HG02973 (cell line): Measurements from ENCODE around the gene EDRF1.
"Not testable (repeated sequence)": the region's sequence is repeated elsewhere in the genome, so short reads cannot be mapped to it uniquely, and the experiment has no call there.

ENCODE experiments used
- ATAC-seq: cut with Tn5 transposase; IDR thresholded peaks from one replicate; pipeline ENCODE4 v1.9.1; 2021; ENCODE audit warnings: moderate library complexity; ENCODE audit not compliant: unreplicated experiment

The EDRF1 gene, protein sequence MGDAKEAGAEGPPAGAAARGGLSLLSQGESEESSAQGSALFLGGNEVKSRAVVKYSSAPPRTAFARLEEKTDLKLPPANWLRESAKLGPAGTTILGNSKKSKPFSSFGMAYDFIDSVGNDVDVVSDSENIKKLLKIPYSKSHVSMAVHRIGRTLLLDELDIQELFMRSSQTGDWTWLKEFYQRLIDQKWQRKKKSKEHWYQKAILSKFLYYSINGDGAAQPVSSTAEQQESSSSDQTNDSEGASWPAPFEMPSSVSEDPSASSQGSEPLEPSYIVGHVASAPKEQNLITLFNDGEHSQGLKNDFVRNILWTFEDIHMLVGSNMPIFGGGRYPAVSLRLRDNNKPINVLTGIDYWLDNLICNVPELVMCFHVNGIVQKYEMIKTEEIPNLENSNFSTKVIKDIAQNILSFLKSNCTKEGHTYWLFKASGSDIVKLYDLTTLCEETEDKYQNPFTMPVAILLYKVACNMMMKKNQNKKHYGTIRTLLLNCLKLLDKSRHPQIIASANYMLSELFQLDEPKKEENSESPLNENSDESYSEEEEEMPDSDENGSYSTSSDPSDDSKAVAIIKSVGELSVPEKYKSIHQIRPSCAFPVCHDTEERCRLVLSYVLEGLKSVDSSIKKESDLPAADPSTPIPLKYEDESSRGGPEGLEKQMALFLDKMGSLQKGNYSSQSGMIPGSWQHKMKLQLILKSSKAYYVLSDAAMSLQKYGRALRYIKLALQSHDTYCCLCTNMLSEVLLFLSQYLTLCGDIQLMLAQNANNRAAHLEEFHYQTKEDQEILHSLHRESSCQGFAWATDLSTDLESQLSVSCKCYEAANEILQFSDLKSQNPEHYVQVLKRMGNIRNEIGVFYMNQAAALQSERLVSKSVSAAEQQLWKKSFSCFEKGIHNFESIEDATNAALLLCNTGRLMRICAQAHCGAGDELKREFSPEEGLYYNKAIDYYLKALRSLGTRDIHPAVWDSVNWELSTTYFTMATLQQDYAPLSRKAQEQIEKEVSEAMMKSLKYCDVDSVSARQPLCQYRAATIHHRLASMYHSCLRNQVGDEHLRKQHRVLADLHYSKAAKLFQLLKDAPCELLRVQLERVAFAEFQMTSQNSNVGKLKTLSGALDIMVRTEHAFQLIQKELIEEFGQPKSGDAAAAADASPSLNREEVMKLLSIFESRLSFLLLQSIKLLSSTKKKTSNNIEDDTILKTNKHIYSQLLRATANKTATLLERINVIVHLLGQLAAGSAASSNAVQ

DNA sequence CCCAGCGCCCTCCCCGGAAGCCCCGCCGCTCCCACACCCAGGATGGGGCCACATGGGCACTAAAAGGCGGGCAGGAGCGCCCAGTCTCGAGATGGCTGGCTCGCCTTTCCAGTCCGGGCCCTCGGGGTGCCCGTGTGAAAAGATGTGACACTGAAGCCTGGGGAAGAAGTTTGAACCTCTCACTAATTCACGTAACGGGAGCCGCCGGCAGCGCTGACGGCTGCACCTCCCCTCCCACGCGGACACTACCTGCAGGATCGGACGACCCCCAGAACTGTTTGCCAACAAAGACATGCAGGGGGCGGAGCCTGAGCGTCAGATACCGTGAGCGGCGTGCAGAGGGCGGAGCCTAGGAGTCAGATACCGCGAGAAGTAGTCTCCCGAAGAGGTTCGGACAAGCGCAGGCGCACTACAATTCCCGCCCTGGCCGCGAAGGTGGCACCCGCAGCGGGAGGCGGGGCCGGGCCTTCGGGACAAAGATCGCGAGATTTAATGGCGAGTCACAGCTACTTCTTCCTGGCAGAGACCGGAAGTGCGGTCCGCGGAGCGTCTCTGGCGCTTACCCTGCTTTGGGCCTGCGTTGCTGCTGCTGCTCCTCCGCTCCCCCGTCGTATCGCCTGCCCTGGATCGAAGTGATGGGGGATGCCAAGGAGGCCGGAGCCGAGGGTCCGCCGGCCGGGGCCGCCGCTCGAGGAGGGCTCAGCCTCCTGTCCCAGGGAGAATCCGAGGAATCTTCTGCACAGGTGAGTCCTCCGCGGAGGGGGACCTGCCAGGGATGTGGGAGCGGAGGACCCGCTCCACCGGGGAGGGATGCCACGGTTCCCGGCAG lies at the start of gene EDRF1:
Gene EDRF1, plus strand, starts transcription at position 537 of the 829 bp plus-strand sequence. Its CDS starts 99 bp downstream, at position 636.
- peak; percentile 93 for ATAC-seq

DNA sequence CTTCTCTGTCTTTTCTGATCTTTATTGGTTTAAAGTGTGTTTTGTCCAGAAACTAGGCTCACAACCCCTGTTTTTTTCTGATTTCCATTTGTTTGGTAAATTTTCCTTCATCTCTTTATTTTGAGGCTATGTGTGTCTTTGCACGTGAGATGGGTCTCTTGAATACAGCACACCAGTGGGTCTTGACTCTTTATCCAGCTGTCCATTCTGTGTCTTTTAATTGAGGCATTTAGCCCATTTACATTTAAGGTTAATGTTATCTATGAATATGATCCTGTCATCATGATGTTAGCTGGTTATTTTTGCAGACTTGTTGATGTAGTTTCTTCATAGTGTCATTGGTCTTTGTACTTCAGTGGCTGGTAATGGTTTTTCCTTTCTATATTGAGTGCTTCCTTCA lies 46.6 kb upstream of the EDRF1 start:
- no peak for ATAC-seq

DNA sequence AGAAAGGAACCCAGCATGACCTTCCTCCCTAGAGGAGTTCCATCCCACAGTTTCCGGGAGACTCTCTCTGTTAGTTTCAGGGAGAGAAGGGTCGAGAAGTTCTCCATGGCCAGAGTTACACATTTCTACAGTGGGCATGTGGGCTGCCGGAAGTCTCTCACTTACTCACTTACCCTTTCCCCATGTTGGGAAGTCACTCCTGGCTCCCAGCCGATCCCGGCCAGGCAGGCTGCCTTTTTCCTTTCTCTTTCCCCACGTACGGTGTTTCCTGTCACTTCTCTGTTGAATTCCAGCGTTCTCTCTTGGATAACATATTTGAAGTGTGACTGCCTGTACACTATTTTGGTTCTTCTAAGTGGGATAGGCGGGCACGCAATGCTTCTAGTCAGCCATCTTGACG lies 40.1 kb upstream of the EDRF1 start:
- ATAC-seq, result no peak

DNA sequence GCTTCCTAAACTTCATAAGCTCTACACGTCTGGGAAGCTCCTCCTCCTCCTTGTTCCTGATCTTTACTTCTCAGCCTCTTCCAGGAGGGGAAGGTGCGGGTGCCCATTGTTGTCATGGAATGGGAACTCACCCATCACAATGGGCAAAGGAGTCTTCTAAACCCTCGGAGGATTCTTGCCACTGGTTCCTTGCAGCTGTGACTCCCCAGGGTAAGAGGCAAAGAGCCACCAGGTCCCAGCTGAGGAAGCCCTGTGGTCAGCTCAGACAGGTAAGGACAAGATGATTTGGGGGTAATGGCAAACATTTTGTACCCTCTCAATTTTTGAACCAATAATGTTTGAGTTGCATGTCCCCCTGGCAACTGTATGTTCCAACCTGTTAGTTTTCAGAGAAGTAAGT lies 36.4 kb upstream of the EDRF1 start, which contains the start of gene TEX36:
Gene TEX36, minus strand, starts transcription at position 101 of the 400 bp plus-strand sequence. CDS start 174 bp downstream, outside the sequence.
- ATAC-seq, result no peak

DNA sequence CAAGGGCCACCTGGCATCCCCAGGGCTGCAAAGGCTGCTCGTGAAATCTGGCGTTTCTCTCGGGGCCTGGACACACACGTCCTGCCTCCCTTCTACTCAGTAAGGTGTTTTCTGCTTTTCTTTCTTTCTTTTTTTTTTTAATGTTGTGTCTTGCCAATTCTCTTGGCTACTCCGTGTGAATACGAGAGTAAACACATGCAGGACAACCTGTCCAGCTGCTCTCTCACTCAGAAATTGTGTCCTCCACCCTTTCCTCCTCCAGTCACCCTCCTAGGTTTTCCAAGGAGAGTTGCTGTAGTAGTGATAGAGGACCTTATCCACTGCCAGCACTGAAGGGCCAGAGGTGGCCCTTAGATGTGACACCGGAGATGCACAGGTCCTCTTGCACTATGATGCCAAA lies 35.7 kb upstream of the EDRF1 start:
- ATAC-seq, result no peak

DNA sequence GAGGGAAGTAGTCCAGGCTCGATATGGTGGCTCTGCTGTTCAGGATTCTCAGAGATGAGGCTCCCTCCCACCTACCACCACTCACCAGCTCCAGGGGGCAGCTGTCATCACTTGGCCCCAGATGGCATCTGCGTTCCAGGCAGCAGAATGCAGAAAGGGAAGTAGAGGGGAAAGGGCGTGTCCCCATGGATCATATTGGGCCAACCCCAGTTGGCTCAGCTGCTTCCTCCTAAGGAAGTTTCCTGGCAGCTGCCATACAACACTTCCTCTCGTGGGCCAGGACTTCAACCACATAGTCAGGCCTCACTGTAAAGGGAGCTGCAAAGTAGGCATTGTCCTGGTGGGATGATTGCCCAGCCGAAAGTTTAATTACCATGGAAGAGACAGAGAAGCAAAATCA lies 34.9 kb upstream of the EDRF1 start:
- no peak for ATAC-seq

DNA sequence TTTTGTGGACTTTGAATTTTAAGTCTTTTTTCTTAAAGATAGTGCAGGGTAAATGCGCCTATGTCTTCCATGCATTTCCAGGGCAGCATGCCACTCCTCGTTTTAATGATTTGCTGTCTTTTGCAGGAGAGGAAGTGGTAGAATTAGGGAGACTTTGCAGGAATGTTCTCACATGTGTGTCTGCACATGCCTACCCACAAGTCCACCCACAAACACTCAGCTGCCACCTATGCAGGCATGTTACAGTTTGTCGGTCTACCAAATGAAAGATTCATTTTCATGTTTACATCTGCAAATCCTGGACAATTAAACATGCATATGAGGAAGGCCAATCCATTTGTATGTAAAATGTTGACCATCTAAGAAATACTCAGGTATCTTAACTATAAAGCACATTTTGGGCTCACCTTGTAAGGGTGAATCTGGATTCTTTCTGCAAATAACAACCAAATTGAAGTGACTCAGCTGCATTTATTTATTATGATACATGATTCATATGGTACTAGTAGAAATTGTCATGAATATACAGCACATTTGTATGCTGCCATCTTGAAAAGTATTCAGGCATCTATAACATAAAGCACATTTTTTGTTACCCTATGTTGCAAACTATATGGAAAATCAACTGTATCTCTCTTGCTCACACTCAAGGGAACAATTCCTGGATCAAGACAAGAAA lies 31.9 kb upstream of the EDRF1 start:
- no peak for ATAC-seq

DNA sequence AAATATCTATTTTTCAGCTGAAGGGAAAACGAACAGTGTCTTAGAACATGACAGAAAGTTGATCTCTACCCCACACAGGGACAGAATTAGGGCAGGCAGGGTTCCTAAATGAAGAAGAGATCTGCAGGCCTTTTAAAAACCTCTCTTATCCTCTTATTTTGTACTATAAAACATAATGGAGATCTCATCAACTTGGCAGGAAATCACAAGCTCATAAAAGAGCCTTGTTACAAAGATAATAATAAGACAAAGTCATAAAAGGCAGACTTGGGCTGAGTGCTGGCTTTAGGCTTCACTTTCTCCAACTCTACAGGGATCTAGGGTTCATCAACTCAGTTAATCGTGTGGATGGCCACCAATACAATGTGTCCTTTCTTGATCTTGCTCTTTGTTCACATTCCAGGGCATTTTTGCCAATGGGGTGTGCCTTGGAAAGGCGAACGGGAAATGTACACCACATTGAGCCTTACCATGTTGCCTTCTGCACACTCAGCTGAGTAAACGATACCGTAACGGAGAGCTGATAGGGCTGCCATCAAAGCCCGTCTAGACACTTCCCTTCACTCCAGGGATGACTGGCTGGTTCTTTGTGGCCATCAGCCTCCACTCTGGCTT lies 29.4 kb upstream of the EDRF1 start:
- ATAC-seq, result no peak

DNA sequence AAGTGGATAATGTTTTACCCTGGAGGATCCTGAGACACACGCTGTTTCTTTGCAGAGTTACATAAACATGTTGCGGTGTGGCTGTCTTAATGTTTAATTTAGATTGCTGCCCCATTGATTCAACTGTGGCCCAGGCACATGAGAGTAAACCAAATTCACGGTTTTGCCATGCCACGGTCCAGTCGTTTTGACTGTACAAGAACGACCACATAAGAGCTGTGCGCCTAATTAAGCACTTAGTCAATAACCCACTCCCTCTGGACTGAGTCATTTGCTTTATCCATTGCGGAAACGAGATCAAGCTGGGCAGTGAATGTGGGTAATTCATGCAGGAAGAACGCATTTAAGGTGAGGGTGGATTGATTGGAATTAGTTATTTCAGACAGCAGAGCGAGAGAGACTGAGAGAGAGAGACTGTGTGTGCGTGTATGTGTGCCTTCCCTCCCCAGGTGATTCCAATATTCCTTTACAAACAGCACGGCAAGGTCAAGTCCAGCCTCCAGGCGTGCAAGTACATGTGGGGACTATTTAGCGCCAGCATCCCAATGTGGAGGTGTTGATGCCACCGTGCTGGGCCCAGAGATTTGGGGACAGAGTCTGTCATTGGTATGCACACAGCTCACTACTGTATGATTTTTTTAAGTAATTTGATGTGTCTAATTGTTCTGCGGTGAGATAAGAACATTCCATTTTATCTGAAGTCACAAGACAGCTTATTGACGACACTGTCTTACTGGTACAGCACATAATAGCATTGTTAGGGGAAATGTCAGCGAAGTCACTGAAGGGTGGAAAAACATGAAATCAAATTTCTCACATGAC lies 28.1 kb upstream of the EDRF1 start:
- ATAC-seq, result no peak

DNA sequence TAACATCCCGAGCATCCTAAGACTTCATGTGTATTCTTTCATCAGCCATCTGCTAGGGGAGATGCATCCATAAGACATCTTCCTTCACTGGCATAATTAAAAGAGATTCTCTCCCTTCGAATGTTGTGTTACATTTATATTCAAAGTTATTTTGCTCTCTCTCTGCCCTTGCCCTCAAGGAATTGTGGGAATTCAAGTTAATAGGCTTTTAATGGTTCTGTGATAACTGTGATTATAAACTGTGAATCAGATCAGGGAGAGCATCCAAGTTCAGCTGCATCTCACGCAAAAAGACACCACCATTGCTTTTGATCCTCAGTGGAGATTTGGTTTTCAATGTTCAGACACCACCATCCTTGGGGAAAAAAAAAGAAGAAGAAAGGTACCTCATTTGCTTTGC lies 27.3 kb upstream of the EDRF1 start:
- no peak for ATAC-seq

DNA sequence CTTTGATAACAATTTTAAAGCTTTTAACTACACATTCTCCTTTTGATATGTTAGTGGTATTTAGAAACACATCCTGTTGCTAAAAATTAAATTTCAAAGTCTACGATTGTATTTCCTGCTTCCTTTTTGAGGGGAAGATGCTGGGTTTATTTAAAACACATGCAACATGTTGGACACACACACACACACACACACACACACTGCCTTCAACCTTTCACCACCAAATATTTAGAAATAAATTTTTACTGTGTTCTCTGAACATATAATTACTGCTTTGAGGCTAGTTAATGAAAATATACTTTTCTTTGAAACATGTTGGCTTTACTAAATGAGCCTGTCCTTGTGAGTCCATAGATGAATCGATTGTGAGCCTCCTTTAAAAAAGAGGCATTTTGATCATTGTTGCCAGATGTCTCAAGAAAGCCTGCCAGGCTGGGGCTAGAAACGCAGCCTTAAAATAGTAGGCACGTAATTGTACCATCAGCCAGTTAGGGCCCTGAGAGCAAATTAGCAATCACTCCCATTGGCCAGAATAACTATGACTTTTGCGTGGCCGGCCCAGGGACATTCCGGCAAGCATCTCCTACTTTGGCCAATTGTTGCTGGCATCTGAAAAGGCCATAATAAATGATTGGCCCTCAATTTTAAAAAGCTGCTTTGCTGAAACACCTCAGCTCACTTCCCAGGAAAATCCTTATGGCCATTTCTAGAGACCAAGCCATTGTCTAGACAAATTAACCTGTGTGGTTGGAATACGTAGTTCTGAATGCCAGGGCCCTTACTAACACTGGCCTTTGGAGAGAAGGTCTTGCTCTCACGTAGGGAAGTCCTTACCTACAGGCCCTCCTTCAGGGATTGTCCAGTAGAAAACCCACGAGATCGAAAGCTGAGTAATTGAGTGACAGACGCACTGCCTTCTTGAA lies 26.6 kb upstream of the EDRF1 start:
- ATAC-seq, result no peak

DNA sequence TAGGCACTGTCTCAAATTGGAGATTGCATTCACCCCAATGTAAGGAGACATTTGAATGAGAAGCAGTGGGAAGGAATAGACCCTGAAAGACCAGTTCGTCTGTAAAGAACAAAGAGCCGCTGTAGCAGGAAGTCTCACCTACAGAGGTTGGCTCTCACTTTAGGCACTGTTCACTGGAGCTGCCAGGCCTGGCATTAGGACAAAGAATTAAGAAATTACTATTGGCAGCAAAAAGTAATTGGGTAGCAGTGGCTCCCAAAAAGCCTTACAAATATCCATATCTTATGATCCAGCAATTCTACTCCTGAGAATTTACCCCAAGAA lies 26.0 kb upstream of the EDRF1 start:
- no peak for ATAC-seq

DNA sequence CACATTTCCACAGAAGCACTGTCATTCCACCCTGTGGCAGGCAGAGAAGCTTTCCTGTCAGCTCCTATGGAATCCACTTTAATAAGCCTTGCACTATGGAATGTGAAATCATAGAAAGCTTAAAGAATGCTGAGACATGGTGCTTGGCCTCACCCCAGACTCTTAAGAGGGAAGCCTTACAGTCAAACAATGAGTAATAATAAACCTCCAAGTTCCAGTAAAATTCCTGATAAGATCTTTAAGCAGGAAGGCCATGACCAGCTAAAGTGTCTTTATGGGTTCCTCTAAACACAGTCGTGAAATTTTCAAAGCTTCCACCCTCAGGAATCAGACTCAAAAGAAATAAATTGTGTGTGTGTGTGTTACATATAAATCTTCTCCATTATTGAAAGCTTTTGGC lies 24.6 kb upstream of the EDRF1 start:
- no peak for ATAC-seq

DNA sequence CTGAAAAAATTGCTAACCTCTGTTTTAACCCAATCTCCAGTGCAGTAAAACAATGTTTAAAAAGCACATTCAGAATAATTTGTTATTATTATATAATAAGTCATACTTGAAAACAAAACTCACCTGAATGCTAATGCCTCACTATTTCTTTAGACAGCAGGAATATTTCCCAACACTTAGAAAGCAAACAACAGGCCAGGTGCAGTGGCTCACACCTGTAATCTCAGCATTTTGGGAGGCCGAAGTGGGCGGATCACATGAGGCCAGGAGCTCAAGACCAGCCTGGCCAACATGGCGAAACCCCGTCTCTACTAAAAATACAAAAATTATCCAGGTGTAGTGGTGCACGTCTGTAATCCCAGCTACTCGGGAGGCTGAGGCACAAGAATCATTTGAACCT lies 22.6 kb upstream of the EDRF1 start:
- not testable (repeated sequence) for ATAC-seq

DNA sequence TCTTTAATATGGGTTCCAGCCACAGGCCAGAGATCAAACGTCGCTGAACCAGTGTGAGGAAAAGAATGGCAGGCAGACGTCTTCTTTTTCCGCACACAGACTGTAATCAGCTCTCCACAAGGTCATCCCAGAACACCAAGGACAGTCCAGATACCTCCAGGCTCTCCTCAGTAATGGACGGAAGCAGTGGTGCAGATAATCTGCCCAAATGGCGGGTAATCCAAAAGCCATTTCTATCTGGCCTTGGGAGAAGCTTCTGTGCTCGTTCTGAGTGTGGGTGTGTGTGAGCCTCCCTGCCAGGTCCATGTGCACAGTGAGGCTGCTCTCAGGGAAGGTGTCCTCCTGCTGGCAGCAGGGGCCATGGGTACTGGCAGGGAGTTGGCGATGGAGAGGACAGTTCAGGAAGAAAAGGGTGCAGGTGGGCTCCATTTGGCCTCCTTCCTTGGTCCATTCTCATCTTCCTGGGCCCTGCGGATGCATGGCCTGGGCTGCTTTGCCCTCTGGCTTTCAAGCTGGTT lies 21.0 kb upstream of the EDRF1 start:
- ATAC-seq, result no peak

DNA sequence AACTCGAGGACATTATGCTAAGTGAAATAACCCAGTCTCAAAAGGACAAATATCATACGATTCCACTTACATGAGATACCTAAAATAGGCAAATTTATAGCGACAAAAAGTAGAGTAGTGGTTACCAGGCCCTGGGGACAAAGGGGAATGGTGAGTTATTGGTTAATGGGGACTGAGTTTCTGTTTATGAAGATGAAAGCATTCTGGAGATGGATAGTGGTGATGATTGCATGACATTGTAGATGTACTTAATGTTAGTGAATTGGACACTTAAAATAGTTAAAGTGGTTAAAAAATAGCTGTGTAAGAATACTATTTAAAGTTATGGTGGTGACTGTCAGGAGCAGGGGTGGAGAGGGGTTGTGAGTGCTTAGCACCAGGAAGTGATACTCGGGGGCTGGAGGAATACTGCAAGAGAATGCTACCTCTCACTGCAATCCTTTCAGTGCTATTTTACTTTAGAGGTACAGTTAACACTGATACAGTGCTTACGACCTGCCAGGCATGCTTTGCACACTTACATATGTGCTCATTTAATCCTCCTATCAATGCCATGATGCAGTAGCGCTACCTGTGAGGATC lies 19.9 kb upstream of the EDRF1 start:
- no peak for ATAC-seq

DNA sequence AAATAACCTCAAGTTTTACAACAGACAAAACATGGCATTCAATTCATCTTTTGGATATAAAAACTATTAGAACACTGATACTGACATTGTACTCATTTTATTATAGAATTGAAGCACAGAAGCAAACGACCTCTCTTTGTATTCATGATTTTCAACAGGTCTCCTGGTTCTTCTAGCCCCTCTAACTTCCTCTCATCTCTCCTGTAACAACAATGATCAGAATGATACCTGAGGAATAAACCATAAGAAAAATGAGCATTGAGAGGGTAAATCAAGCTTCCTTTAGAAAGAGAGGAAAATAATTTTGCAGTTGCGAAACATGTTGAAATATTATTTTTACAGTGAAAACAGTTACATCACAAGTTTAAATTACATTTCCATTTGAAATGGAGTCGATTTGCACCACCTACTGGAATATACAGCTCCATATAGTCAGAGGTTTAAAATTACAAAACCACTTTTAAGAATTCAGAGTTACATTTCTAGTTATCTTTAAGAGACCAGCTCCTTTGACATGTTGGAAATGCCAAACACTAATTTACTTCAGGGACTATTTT lies 19.1 kb upstream of the EDRF1 start:
- no peak for ATAC-seq
